Measurements from ENCODE around the gene ADGRG6.

GRCh38 chr6:142336787-142337186 lies 35.0 kb downstream of the ADGRG6 start:
- TF ChIP-seq POLR2A (IDR thresholded peaks at IDR 0.05) (no peak), CTCF (IDR thresholded peaks at IDR 0.05) (no peak)

All from body of pancreas (tissue), 4 donors.